K562 (cell line): Measurements from ENCODE around the gene KISS1. TPM values are rescaled to one million over a fixed set of nuclear protein-coding genes. Genes with fewer than 3 reads are reported as not detected.

Source experiments
- ATAC-seq: fragments of 200-7000 bp; cut with Tn5 transposase; 3 replicates; pipeline ENCODE4 v1.9.1; 2020; ENCODE audit warnings: moderate library complexity
- BruUV-seq: library from RNA; stranded (reverse); fragments of 400-500 nt; replicated peaks from 2 replicates; lab custom pipeline; 2021; lab: Mats Ljungman, UMichigan
- CTCF ChIA-PET: fragments of 300-600 bp; formaldehyde crosslinking; extraction: SDS; loops from one replicate; lab custom pipeline; 2021; ENCODE audit warnings: low intra/inter-chr PET ratio; lab: Yijun Ruan, JAX
- POLR2A ChIA-PET: fragments of 300-600, 350-650 bp; sonication (Branson Sonifier 250); formaldehyde crosslinking; extraction: SDS; loops from one replicate; lab custom pipeline; 2021; ENCODE audit warnings: antibody characterized with exemption, inconsistent platforms; lab: Yijun Ruan, JAX
- DNase-seq, 4 experiments: peaks; one replicate each; pipeline versions ENCODE4 v3.0.0 to v3.0.0-alpha.2; 2011 to 2018; ENCODE audit warnings: low spot score in 3 of 4, mixed read lengths in 3 of 4; ENCODE audit errors: extremely low read depth in 1 of 4
- FAIRE-seq: peaks from 2 replicates; lab custom pipeline; 2011; peaks lifted over from hg19 to GRCh38; lab: Jason Lieb, UNC
- H2AFZ ChIP-seq: 2 replicates; pipeline ENCODE4 v1.6.0; 2011; ENCODE audit warnings: low read depth, low read length, control low read depth, inconsistent platforms
- H3K27ac ChIP-seq: fragments of 200-600 bp; 3 replicates; pipeline ENCODE4 v1.8.0; 2011; ENCODE audit warnings: low read depth, mild to moderate bottlenecking, control low read depth, inconsistent platforms, low read length, moderate library complexity, mixed read lengths; ENCODE audit errors: extremely low read depth
- H3K27me3 ChIP-seq, 2 experiments: fragments of 300-600 bp in 1 of 2; 2 replicates in 1 of 2; 3 replicates in 1 of 2; pipeline versions ENCODE4 v1.6.0 to v1.8.0; 2011; ENCODE audit warnings: inconsistent platforms in 2 of 2, low read length in 2 of 2, mild to moderate bottlenecking in 1 of 2, mixed read lengths in 1 of 2, moderate library complexity in 1 of 2; ENCODE audit not compliant: control insufficient read depth in 2 of 2, insufficient read depth in 2 of 2
- H3K36me3 ChIP-seq: fragments of 300-600 bp; 3 replicates; pipeline ENCODE4 v1.8.0; 2011; ENCODE audit warnings: mild to moderate bottlenecking, low read length, inconsistent platforms; ENCODE audit not compliant: control insufficient read depth, insufficient read depth
- H3K4me1 ChIP-seq, 2 experiments: fragments of 200-600 bp in 1 of 2; replicated peaks in 1 of 2; 2 replicates in 1 of 2; 3 replicates in 1 of 2; pipeline versions ENCODE4 v1.5.1 to v1.8.0; 2011; ENCODE audit warnings: inconsistent platforms in 2 of 2, low read length in 2 of 2, mild to moderate bottlenecking in 1 of 2, mixed read lengths in 1 of 2, moderate library complexity in 1 of 2; ENCODE audit not compliant: control insufficient read depth in 2 of 2, insufficient read depth in 2 of 2
- H3K4me2 ChIP-seq: 2 replicates; pipeline ENCODE4 v1.6.1; 2011; ENCODE audit warnings: low read length, control low read depth, inconsistent platforms, mixed read lengths; ENCODE audit not compliant: insufficient read depth
- H3K4me3 ChIP-seq: fragments of 200-600 bp; sonication (generic), shearing (Covaris generic); 2 replicates; pipeline ENCODE4 v1.5.1; 2016; ENCODE audit warnings: control low read depth, inconsistent platforms
- H3K79me2 ChIP-seq: fragments of 200-600 bp; 3 replicates; pipeline ENCODE4 v1.8.0; 2011; ENCODE audit warnings: low read length, inconsistent platforms; ENCODE audit not compliant: control insufficient read depth, insufficient read depth
- H3K9ac ChIP-seq, 2 experiments: 2 replicates each; pipeline versions ENCODE4 v1.6.0 to v1.6.1; 2011; ENCODE audit warnings: low read depth in 2 of 2, low read length in 2 of 2, control low read depth in 1 of 2, inconsistent platforms in 1 of 2, mild to moderate bottlenecking in 1 of 2, mixed read lengths in 1 of 2; ENCODE audit not compliant: insufficient read depth in 1 of 2
- H3K9me1 ChIP-seq: one replicate; pipeline ENCODE4 v1.6.0; 2011; ENCODE audit warnings: inconsistent platforms, mild to moderate bottlenecking, low read length, moderate library complexity; ENCODE audit not compliant: control insufficient read depth, insufficient read depth
- H3K9me3 ChIP-seq: replicated peaks from 2 replicates; pipeline ENCODE4 v1.5.1; 2011; ENCODE audit warnings: low read depth, low read length, inconsistent platforms; ENCODE audit not compliant: control insufficient read depth, insufficient read depth
- H4K20me1 ChIP-seq: replicated peaks from 2 replicates; pipeline ENCODE4 v1.6.1; 2011; ENCODE audit warnings: low read length, inconsistent platforms, mixed read lengths; ENCODE audit not compliant: control insufficient read depth, insufficient read depth
- AFF1 ChIP-seq, 2 experiments: fragments of 450-650 bp; IDR thresholded peaks; 2 replicates each; pipeline ENCODE4 v1.6.1; 2018; ENCODE audit warnings: mild to moderate bottlenecking in 2 of 2, low read depth in 1 of 2; ENCODE audit not compliant: partially characterized antibody in 2 of 2
- EP400 ChIP-seq: fragments of 450-650 bp; IDR thresholded peaks from 2 replicates; pipeline ENCODE4 v1.6.1; 2017; ENCODE audit warnings: antibody characterized with exemption, mild to moderate bottlenecking, moderate library complexity
- IRF1 ChIP-seq: sonication (generic); formaldehyde crosslinking; IDR thresholded peaks from 2 replicates; pipeline ENCODE4 v1.8.0; 2022; ENCODE audit warnings: missing genetic modification reagents, mild to moderate bottlenecking, borderline replicate concordance
- MBD2 ChIP-seq: sonication (generic); IDR thresholded peaks from 2 replicates; pipeline ENCODE4 v1.6.1; 2016; ENCODE audit warnings: low read depth, borderline replicate concordance
- PHB ChIP-seq: fragments of 250-450 bp; sonication (Bioruptor Pico); IDR thresholded peaks from 2 replicates; pipeline ENCODE4 v1.5.0; 2021
- RBM25 ChIP-seq: fragments of 200-400 bp; formaldehyde crosslinking; IDR thresholded peaks from 2 replicates; pipeline ENCODE4 v1.6.1; 2018; ENCODE audit warnings: low read length, low read depth, moderate library complexity; ENCODE audit not compliant: severe bottlenecking
- TCF15 ChIP-seq: fragments of 250-450 bp; sonication (Bioruptor Pico); IDR thresholded peaks from 2 replicates; pipeline ENCODE4 v1.8.0; 2022; ENCODE audit warnings: moderate library complexity, mild to moderate bottlenecking, inconsistent platforms
- XRCC3 ChIP-seq: fragments of 450-650 bp; IDR thresholded peaks from 2 replicates; pipeline ENCODE4 v1.6.1; 2017; ENCODE audit warnings: mild to moderate bottlenecking, moderate library complexity
- XRCC5 ChIP-seq: fragments of 200-400 bp; formaldehyde crosslinking; IDR thresholded peaks from 2 replicates; pipeline ENCODE4 v1.6.1; 2017; ENCODE audit warnings: low read depth, mild to moderate bottlenecking, low read length
- ZNF316 ChIP-seq: fragments of 450-650 bp; IDR thresholded peaks from 2 replicates; pipeline ENCODE4 v1.6.1; 2016
- ZNF324 ChIP-seq: fragments of 250-450 bp; sonication (Bioruptor Pico); IDR thresholded peaks from 2 replicates; pipeline ENCODE4 v1.4.0; 2020; ENCODE audit warnings: mild to moderate bottlenecking
- ZNF79 ChIP-seq: fragments of 250-450 bp; sonication (Bioruptor Pico); IDR thresholded peaks from 2 replicates; pipeline ENCODE4 v1.4.0; 2020; ENCODE audit warnings: low read depth, mild to moderate bottlenecking, moderate library complexity
- ZZZ3 ChIP-seq: fragments of 450-650 bp; IDR thresholded peaks from 2 replicates; pipeline ENCODE4 v1.6.1; 2016; ENCODE audit warnings: antibody characterized with exemption, mild to moderate bottlenecking, moderate library complexity
- WGBS: fragments of 100-300 bp; shearing (Covaris generic); methylation state at CpG from one replicate; pipeline ENCODE4 v1.1.6; 2016; ENCODE audit warnings: low coverage, mixed read lengths; ENCODE audit not compliant: insufficient coverage; ENCODE audit errors: missing lambda C conversion rate; 5-methylcytosine and 5-hydroxymethylcytosine counted together
- in situ Hi-C: fragments of 300-500 bp; cut with MboI; formaldehyde crosslinking; loops from 4 replicates; pipeline ENCODE4 v1.15.0; 2018; ENCODE audit warnings: inconsistent platforms, mixed read lengths
- intact Hi-C: fragments of 100-400 bp; cut with micrococcal nuclease; formaldehyde crosslinking; loops from 2 replicates; pipeline ENCODE4 v1.14.2; 2022
- polyA plus RNA-seq, 8 experiments: library from polyadenylated mRNA; depleted of rRNA in 4 of 8; stranded (reverse) in 5 of 8; unstranded in 3 of 8; fragments of >200 nt; fragmentation: Nextera tagmentation in 2 of 8; fragmentation: Illumina TruSeq in 1 of 8; extraction: Ambion mirVana in 2 of 8; extraction: Trizol in 1 of 8; gene quantifications; 2 replicates each; pipeline versions ENCODE4 v1.2.1 to v1.2.3, GENCODE V29; 2011 to 2014; ENCODE audit warnings: inconsistent platforms in 1 of 8, missing spikeins in 1 of 8
- total RNA-seq, 7 experiments: library from RNA; depleted of rRNA in 6 of 7; stranded (reverse); fragments of >200 nt in 6 of 7; fragmentation: Illumina TruSeq in 2 of 7; extraction: Trizol in 2 of 7; gene quantifications; 2 replicates each; pipeline versions ENCODE4 v1.2.1 to v1.2.3, GENCODE V29; 2011 to 2021; ENCODE audit warnings: low replicate concordance in 1 of 7
- TF ChIP-seq, protein P1 (sequence below): sonication (generic); formaldehyde crosslinking; IDR thresholded peaks from 2 replicates; pipeline ENCODE4 v1.9.0; 2022; ENCODE audit warnings: mild to moderate bottlenecking, missing genetic modification reagents
- TF ChIP-seq, protein P2 (sequence below): fragments of 250-450 bp; sonication (Bioruptor Pico); IDR thresholded peaks from 2 replicates; pipeline ENCODE4 v1.8.0; 2021; ENCODE audit warnings: borderline replicate concordance, mild to moderate bottlenecking, moderate library complexity; ENCODE audit not compliant: poor library complexity, severe bottlenecking

Gene KISS1
- total and polyA plus RNA-seq, 9 of the 15 experiments (the other 6 are each of a cell fraction or from before 2014, with no cell fraction given): 0.31 TPM; not detected in 8

DNA sequence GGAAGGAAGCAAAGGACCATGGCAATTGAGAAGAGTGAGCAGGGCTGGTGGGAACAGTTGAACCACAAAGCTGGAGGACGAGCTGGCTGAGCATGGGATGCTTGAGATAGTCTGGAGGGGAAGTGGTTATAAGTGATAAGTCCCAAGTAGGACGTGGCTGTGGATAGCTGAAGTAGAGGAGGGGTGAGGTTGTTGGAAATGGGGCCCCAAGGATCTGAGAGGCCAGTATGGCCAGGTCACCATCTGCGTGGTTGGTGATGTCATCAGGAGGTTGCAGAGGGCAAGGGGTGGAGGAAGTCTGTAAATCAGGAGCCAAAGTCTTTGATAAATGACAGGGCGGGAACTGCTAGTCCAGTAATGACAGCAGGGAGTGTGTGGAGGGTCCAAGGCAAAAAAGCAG, 19.2 kb downstream of the KISS1 start:
- peaks cover 18 to 27% of the 10 kb centered on the region in 2 experiments; a peak in 4 of 5 replicates for H3K4me1 ChIP-seq
- WGBS: 2% methylated on average over 4 of the region's 4 CpGs
- intact Hi-C loops: no loop called here
- peak; percentile 92 for FAIRE-seq
- H3K4me2 ChIP-seq: peak overlapping the region; percentile 27; the same call in 1 of the 2 replicates
- H3K9me3 ChIP-seq: no peaks in the 10 kb centered on the region
- H2AFZ ChIP-seq: no peak overlapping the region
- H3K27ac ChIP-seq: no peak overlapping the region
- in situ Hi-C loops: loop anchor here (10.0 kb wide), 1 partner anchor 328 kb away; no protein-coding TSS in a partner anchor
- H3K79me2 ChIP-seq: no peaks in the 10 kb centered on the region
- ChIA-PET POLR2A (interaction anchor here (2.5 kb wide), 1 partner anchor 10 kb away, joined by 13 read pairs; the partner anchor contains the start of gene REN), CTCF (interaction anchor here (0.7 kb wide), 1 partner anchor 11 kb away, joined by 3 read pairs; the partner anchor contains the start of gene REN)
- peak; percentile 67 to 82 (median 72) for DNase-seq
- no peaks in the 10 kb centered on the region for H3K9me1 ChIP-seq
- no peak overlapping the region for H3K4me3 ChIP-seq
- no peaks in the 10 kb centered on the region for H3K36me3 ChIP-seq
- no TSS peak for BruUV-seq
- ATAC-seq: peak; percentile 94
- peak overlapping the region in 1 of 2 experiments; percentile 3; a peak in 1 of 4 replicates for H3K9ac ChIP-seq
- no peaks in the 10 kb centered on the region for H4K20me1 ChIP-seq
- H3K27me3 ChIP-seq: peaks cover 5 to 12% of the 10 kb centered on the region in 2 experiments; a peak in 4 of 5 replicates
- TF ChIP-seq ZNF79 (CRISPR knock-in tag) (no peak), ZZZ3 (no peak), IRF1 (no peak), ZNF324 (CRISPR knock-in tag) (no peak), RBM25 (no peak), XRCC5 (no peak), TCF15 (CRISPR knock-in tag) (no peak), AFF1 (IDR thresholded peaks at IDR 0.05; ENCODE audit: low read depth in 1 of 2, partially characterized antibody in 2 of 2) (no peak), ZNF316 (no peak), XRCC3 (no peak), MBD2 (no peak; the same call in 1 of the 2 replicates), EP400 (peak; percentile 18; the same call in 1 of the 2 replicates), PHB (CRISPR knock-in tag) (no peak)
- TF ChIP-seq, protein P1, sequence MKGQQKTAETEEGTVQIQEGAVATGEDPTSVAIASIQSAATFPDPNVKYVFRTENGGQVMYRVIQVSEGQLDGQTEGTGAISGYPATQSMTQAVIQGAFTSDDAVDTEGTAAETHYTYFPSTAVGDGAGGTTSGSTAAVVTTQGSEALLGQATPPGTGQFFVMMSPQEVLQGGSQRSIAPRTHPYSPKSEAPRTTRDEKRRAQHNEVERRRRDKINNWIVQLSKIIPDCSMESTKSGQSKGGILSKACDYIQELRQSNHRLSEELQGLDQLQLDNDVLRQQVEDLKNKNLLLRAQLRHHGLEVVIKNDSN (CRISPR knock-in tag): no peak
- TF ChIP-seq, protein P2, sequence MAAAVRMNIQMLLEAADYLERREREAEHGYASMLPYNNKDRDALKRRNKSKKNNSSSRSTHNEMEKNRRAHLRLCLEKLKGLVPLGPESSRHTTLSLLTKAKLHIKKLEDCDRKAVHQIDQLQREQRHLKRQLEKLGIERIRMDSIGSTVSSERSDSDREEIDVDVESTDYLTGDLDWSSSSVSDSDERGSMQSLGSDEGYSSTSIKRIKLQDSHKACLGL (CRISPR knock-in tag): no peak
